HG03135 (cell line): ENCODE results near the gene PDK3.

ENCODE experiments used
- ATAC-seq: cut with Tn5 transposase; IDR thresholded peaks from one replicate; pipeline ENCODE4 v1.9.1; 2021; ENCODE audit warnings: mild to moderate bottlenecking, moderate library complexity; ENCODE audit not compliant: unreplicated experiment

PDK3 gene

DNA sequence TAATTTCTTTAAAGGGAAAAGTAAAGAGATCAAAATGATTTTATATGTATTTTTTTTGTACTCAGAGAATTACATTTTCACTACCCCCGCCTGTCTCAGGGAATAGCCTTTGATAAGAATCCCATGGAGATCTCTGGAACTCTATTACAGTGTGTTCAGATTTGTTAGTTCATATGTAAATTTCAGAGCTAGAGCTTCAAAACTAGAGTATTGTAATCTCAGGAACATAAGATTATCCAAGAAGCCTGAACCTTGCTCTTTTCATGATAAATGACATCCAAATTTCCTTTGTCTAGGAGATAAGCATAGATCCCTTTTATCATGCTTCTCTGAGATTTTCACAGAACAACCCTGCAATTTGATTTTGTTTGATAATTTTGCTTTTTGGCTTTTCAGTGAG, 82.9 kb downstream of the PDK3 start:
- ATAC-seq: no peak

DNA sequence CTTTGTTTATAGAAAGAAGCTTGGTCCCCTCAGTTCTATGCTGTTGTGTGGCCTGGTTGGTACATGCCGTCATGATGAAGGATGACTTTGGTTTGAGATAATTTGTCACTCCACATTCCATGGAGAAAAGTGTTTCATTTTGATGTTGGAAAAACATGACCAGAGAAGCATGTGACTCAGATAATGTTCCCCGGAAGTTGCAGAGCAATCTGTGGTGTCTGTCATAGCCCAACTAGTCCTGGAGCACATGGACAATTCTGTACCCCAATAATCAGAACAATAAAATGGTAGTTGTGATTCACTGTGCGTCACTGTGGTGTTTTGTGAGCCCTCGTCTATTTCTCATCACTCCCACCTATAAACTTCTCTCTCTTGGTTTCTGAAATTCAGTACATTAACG, 85.1 kb downstream of the PDK3 start:
- ATAC-seq: no peak

DNA sequence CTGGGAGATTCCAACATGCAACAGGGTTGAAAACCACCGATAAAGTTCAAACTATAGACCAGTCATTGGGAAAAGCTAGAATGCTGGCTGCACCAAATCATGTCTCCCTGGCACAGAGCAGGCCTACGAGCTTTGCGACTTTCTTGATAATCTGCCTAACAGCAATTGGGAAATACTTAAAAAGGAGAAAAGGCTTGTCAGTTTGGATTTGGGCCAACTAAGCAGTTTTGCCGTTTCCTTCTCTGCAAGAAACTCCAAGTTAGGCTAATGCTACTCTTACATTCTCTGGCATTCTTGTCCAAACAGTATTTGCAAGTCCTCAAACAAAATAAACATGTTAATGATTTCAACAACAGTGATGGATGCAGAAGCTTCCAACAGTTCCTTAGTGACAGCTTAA, 87.9 kb downstream of the PDK3 start:
- ATAC-seq: no peak

DNA sequence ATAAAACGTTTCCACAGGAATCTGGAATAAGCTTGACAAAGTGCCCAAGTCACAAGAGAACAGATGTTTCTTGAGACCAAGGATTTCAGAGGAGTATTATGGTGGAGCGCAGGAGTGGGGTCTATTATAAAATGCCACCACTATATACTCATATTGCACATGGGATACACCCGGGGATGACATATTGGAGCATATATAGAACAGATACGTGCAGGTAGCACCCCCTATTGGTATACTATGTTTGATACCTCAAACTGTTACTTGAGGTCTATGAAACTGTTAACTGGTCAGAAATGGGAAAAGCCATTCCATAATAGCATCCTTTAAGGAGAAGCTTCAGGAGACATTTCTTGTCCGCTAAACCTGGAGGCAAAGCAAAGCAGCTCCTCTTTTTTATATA, 96.0 kb downstream of the PDK3 start:
- no peak for ATAC-seq

DNA sequence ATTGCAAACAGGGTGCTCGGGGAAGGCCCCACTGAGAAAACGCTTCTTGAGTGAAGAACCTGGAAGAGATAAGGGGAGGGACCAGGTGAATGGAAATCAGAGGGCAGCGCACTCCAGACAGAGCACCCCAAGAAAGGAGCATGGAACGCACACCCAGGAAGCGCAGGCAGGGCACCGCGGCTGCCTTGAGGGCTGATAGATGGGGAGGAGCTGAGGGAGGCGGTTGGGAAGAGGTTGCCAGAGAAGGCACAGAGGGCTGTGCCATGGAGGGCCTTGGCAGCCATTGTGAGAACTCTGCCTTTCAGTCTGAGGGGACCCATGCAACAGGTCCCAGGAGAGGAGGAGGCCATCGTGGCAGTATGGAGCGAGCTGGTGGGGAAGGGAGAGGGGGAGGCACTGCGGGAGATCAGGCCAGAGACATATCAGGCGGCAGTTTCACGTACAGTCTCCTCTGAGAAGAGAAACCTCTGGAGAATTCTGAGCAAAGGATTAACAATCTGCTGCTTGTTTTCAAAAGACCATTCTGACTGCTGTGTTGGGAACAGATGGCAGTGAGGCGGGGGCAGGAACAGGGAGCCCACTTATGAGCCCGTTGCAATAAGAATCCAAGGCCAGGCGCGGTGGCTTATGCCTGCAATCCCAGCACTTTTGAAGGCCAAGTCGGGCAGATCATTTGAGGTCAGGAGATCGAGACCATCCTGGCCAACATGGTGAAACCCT, 98.4 kb downstream of the PDK3 start:
- no peak for ATAC-seq

DNA sequence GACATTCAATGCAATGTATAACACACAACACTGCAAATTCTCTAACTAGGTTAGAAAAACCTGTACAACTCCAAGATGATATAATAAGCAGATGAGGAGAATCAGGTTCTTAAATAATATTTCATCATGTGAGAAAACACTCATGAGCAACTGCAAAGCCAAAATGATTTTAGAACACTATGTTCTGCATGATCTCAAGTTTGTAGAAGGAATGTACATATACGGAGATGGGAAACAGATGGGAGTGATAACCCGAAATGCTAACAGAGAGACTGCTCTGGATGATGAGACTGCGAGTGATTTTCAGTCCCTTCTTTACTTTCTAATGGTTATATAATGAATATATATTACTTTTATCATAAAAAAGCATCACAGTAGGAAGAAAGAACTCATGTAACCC, 101.2 kb downstream of the PDK3 start:
- no peak for ATAC-seq

GRCh38 chrX:24567169-24567568, 102.1 kb downstream of the PDK3 start:
- no peak for ATAC-seq

GRCh38 chrX:24574743-24575142, 109.7 kb downstream of the PDK3 start:
- no peak for ATAC-seq

GRCh38 chrX:24575496-24575895, 110.4 kb downstream of the PDK3 start:
- no peak for ATAC-seq

DNA sequence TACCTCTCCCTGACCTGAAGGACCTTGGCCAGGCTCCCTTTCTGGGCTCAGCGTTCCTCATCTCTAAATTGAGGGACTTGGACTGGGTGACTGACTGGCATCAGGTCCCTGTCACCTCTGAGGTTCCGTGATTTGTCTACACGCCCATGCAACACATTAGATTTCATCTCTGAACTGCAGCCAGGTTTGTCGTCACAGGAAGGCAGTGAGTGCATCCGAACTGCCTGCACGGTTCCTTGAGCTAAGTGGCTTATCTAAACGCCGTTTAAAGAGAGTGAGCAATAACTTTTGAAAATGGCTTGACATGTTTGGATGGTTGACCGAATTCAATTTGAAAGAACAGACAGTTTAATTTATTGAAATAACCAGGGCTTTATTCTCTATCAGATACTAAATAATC, 112.0 kb downstream of the PDK3 start:
- ATAC-seq: no peak
